CD4-positive, alpha-beta T cell treated with Interleukin-4 for 4 hours (primary cell): ENCODE data around the gene TLL1.

Experiments used
- DNase-seq: peaks from one replicate; pipeline ENCODE4 v3.0.0-alpha.2; 2020

TLL1 gene

DNA sequence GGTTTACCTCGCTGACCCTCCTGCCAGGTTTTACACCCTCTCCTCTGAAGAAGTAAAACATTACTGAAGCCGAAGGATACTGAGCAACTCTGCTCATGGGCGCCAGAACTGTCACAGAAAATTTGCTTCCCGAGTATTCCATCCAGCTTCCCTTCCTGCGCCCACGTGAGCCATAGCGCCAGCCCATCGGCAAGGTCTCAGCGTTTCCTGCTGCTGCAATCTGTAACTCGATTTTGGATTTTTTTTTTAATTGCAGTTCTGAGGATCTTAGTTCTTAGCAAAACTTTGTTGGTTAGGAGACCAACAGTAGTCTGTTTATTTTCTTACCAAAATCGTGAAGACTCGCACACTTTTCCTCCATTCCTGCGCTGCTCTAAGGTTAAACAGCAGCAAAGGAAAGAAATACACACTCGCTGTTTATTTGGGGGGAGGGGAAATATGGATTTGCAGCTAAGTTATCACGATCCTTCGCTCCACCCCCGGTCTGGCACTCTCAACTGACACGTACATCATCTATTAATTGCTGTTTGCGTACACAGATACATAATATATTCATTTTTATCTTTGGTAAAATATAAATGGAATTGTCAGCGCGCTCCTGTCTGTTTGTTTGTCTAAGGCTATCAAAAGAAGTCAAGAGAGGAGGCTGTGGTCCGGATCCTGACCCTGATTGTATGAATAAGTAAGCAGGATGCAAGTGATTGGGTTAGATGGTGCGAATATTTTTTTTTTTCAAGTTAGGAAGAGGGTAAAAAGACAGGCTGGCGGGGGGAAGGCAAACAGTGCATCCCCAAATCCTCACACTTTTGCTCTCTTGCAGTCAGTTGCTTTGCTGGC lies at the start of gene TLL1:
Gene TLL1, plus strand, starts transcription at position 777 of the 837 bp plus-strand sequence. CDS start 668 bp downstream, outside the sequence.
- DNase-seq, result no peak

- DNase-seq, result no peak
Observed at GRCh38 chr4:165826166-165826565, 46.9 kb upstream of the TLL1 start.

- DNase-seq, result no peak
Observed at GRCh38 chr4:165827018-165827417, 46.0 kb upstream of the TLL1 start.

GRCh38 chr4:165828928-165829327 lies 44.1 kb upstream of the TLL1 start:
- DNase-seq, result no peak

GRCh38 chr4:165834116-165834515 lies 38.9 kb upstream of the TLL1 start:
- DNase-seq, result no peak

GRCh38 chr4:165838575-165838974 lies 34.5 kb upstream of the TLL1 start:
- DNase-seq, result no peak

DNA sequence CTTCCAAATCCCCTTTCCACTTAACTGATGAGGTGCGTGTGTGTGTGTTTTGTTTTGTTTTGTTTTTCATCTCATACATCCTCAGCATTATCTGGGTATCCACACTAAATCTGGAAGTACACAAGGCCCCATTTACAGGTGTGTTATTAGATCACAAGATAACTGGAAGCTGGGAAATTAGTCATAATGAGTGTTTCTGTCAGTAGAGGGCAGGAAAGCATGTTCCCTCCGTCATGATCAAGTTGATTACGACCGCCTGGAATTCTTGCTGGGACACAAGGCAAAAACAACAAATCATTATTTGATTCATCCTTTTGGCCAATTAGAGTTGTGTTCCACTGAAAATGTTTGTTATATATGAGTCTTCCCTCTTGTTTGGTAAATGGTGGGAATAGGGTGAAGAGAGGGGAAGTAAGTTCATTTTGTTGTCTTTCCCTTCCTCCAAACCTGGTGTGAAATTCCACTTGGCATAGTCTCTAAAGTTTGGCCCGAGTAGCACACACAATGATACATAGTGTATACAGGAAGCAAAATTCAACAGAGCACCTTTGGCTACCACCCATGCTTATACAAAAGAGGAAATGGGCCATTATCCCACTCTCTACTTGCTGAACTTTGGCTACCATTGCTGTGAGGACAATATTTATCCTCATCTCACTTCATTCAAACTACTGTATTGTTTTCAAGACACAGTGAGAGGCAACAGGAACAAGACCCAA lies 33.3 kb upstream of the TLL1 start:
- no peak for DNase-seq

DNA sequence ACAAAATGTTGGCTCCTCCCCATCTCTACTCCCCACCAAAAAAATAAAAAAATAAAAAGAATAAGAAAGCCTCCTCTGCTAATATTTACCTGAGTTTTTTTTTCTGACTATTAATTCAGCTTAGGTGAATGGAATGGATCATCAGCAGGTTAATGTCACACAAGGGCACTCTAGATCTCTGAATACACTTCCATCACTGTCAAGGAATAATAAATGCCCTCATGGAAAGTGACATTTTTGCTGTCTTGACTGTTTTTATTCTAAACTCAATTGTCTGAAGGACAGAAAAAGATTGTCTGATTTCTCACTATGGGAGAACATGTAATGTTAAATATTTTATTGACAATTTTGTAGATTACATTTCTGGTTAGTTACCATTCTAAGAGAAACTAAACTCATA lies 30.4 kb upstream of the TLL1 start:
- no peak for DNase-seq

GRCh38 chr4:165844161-165844560 lies 28.9 kb upstream of the TLL1 start:
- no peak for DNase-seq

DNA sequence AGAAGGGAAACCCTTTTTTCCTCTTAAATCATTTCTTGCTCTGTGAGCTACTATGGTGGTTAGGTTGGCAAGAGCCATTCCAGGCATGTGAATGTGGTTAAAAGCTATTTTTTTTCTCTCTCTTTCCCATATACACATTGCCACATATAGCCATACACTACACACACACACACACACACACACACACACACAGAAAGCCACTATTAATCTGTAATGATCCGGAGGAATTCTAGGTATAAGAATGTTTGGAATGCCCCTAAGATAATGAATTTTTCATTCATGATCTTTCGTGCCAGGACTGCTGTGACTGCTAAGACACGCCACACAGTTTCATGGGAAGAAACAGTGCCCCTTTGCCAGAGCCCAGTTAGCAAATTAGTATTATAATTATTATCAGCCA lies 21.8 kb upstream of the TLL1 start:
- DNase-seq, result no peak

DNA sequence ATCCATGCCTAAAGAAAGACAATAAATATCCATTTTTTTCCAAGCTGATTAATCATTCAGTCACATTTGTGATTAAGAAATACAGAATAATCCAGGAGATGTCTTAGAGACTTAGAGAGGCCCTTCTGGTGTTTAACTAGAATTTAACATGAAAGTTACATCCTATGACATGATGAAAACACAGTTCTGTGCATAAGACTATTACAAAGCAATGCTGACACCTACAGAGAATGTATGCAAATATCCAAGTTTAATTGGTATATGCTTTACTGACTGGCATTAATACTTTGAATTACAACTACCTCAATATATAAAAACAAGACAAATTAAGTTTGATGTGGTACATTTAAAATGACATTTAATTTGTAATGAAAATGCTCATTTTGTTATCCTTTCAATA lies 17.8 kb upstream of the TLL1 start:
- DNase-seq, result no peak

DNA sequence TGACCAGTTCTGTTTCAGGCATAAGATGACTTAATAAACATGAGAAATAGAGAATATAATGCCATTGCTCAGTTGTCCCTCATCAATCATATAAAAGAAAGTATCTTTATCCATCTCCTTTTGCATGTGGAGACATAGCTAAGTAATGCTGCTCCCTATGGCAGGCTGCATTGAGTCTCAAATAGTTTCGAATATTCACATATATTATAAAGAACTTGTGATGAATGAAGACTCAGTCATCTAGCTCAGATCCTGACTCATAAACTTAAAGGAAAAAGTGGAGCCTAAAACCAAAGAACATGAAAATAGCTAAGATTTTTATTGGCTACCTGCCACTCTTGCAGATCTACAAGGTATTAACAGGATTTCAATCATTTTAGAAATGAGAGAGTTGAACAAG lies 11.7 kb upstream of the TLL1 start:
- no peak for DNase-seq

DNA sequence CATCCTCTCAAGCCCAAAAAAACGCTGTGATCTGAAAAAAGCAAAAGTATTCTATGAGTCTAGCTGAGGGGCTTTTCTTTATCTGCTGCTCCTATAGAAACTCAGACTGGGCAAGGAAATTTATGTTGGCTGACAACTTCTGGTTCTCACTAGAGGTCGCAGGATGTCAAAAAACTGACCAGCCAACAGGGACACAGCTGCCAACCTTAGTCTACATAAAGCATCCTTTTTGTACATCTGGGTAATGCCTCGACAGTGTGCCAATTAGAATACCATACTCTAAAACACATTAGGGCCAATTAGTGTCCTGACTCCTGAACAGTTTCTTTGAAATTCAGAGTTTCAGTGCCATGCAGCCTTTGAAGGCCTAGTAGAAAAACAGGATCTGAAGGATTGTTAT lies 8.8 kb upstream of the TLL1 start:
- no peak for DNase-seq

- DNase-seq, result no peak
Observed at GRCh38 chr4:165866019-165866650, 6.9 kb upstream of the TLL1 start.

DNA sequence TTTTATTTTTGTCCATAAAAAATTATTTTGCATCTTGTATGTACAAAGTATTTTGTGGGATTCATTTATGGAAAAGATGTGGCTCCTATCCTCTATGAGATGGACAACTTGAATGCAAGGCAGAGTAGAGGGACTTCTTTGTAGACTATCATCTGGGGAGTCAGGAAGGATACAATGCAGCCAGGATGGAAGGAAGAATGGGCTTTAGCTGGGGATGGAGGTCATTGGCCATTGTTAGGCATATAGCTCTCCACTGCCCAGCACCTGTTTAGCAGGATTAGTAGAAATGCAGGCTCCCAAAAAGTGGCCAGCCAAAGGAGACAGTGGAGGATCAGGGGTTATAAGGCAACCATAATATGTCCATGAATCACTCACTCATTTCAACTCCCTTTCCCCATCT lies 5.1 kb upstream of the TLL1 start:
- DNase-seq, result no peak

GRCh38 chr4:165873298-165874071 lies 448 bp downstream of the TLL1 start:
- no peak for DNase-seq

- no peak for DNase-seq
Observed at GRCh38 chr4:165874072-165874790, 1.2 kb downstream of the TLL1 start.

GRCh38 chr4:165874791-165875371 lies 1.8 kb downstream of the TLL1 start:
- no peak for DNase-seq

DNA sequence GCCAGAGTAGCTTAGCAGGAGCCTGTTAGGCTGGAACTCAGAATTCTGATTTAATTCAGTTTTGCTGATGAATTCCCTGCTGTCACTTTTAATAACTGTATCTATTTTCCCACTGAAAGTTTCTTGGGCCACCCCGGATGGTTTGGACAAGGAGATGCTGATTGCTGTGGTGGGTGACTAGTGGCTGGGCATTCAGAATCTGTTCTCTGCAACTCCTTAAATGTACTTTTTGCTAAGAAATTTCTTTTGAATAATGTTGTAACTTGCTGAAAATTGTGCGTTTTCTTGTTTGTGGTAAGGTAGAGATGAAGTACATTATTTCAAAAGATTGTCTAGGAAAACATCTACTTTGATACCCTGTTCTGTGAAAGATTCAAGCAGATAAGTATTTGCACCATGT lies 2.4 kb downstream of the TLL1 start:
- no peak for DNase-seq

- no peak for DNase-seq
Observed at GRCh38 chr4:165877286-165877685, 4.2 kb downstream of the TLL1 start.

DNA sequence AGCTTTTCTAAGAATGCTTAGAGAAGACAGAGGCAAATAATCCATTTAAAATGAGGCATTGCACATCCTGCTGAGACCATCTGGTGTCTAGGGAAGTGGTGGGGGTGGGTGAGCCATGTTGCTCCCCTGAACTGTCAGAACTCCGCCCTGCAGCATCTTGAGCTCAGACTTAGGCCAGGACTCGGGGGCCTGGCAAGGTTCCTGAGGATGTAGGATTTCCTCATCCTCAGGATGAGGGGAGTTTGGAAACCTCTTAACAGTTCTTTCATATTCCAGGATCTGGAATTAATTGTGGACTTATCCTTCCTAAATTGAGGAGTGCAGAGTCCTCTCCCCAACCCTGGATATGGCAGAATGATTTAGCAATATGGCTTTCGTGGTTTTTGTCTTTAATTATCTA lies 6.6 kb downstream of the TLL1 start:
- no peak for DNase-seq

DNA sequence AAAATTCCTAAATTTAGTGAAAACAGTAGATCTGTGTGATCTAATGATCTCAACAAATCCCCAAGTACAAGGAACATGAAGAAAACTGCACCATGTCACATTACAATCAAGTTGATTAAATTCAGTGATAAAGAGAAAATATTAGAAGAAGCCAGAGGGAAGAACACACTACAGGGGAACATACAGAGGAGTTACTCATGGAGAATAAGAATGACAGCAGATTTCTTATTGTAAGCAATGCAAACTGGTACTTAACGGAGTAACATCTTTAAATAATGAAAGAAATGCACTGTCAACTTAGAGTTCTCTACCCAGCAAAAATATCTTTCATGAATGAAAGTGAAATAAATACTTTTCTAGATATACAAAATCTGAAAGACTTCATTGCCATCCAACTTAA lies 21.1 kb downstream of the TLL1 start:
- no peak for DNase-seq
